Esophagus squamous epithelium (tissue), 5 donors: ENCODE results near the gene ARHGAP42. TPM values are rescaled to one million over a fixed set of nuclear protein-coding genes. Genes with fewer than 3 reads are reported as not detected.
"Not testable (repeated sequence)": the region's sequence is repeated elsewhere in the genome, so short reads cannot be mapped to it uniquely, and the experiment has no call there.

Source experiments
- DNase-seq: peaks from one replicate; lab custom pipeline; 2025; lab: John Stamatoyannopoulos, UW
- H3K27ac ChIP-seq, 4 donors: fragments of 200-600 bp; sonication (generic); one replicate each; pipeline ENCODE4 v1.5.1; 2016 to 2019; ENCODE audit warnings: mild to moderate bottlenecking in 1 of 4
- H3K27me3 ChIP-seq, 4 donors: fragments of 200-600 bp; sonication (generic); 1 replicate in 3 of 4; 2 replicates in 1 of 4; pipeline versions ENCODE4 v1.5.1 to v1.6.0; 2017 to 2021; ENCODE audit warnings: antibody characterized with exemption in 1 of 4
- H3K36me3 ChIP-seq, 3 donors: fragments of 200-600 bp; sonication (generic); one replicate each; pipeline ENCODE4 v1.5.1; 2016 to 2019
- H3K4me1 ChIP-seq, 3 donors: fragments of 200-600 bp; sonication (generic); one replicate each; pipeline ENCODE4 v1.5.1; 2017 to 2019
- H3K4me3 ChIP-seq, 4 donors: fragments of 200-600 bp; sonication (generic); 1 replicate in 3 of 4; 2 replicates in 1 of 4; pipeline ENCODE4 v1.5.1; 2016 to 2019; ENCODE audit warnings: mild to moderate bottlenecking in 2 of 4, moderate library complexity in 1 of 4
- H3K9me3 ChIP-seq, 3 donors: fragments of 200-600 bp; sonication (generic); one replicate each; pipeline ENCODE4 v1.5.1; 2016 to 2019
- CTCF ChIP-seq, 6 experiments: fragments of 450-650 bp in 4 of 6; fragments of 200-600 bp in 2 of 6; sonication (generic) in 2 of 6; IDR thresholded peaks; one replicate each; pipeline ENCODE4 v1.5.1; 2016 to 2019; ENCODE audit warnings: antibody characterized with exemption in 6 of 6, mild to moderate bottlenecking in 4 of 6, moderate library complexity in 4 of 6
- POLR2A ChIP-seq, 4 donors: fragments of 450-650 bp; IDR thresholded peaks; one replicate each; pipeline ENCODE4 v1.6.1; 2017; ENCODE audit warnings: antibody characterized with exemption in 4 of 4, mild to moderate bottlenecking in 4 of 4, moderate library complexity in 3 of 4
- WGBS, 2 donors: methylation state at CpG; one replicate each; pipeline ENCODE4 v1.1.5; 2018; 5-methylcytosine and 5-hydroxymethylcytosine counted together
- intact Hi-C: fragments of 100-400 bp; cut with DNase I; formaldehyde crosslinking; loops from one replicate; pipeline ENCODE4 v1.15.0; 2022
- total RNA-seq, 4 donors: library from RNA; depleted of rRNA; stranded (reverse); fragments of >200 nt; gene quantifications; one replicate each; pipeline ENCODE4 v1.1.0, GENCODE V29; 2016
- donor health status: DM: yes; HTN: yes; CAD: no.

ARHGAP42 gene
- total RNA-seq, 4 donors from 2014 or later: 3.5 to 10.1 (median 6.4) TPM

GRCh38 chr11:100739666-100740065 lies 52.6 kb downstream of the ARHGAP42 start:
- H3K9me3 ChIP-seq: no peaks in the 10 kb centered on the region
- H3K4me1 ChIP-seq: peaks cover 3 to 24% (median 3%) of the 10 kb centered on the region in 3 donors
- no peaks in the 10 kb centered on the region for H3K27me3 ChIP-seq
- intact Hi-C loops: no loop called here
- H3K36me3 ChIP-seq: no peaks in the 10 kb centered on the region
- WGBS, 2 donors: 73 to 76% methylated on average over 3 of the region's 3 CpGs
- no peak overlapping the region for H3K27ac ChIP-seq
- H3K4me3 ChIP-seq: no peak overlapping the region
- TF ChIP-seq POLR2A (IDR thresholded peaks at IDR 0.05) (no peak), CTCF (IDR thresholded peaks at IDR 0.05) (no peak)
- DNase-seq: no peak

GRCh38 chr11:100740440-100740839 lies 53.4 kb downstream of the ARHGAP42 start:
- no peak overlapping the region for H3K4me3 ChIP-seq
- 14 to 26% methylated on average over 2 of the region's 2 CpGs for WGBS, 2 donors
- no peaks in the 10 kb centered on the region for H3K9me3 ChIP-seq
- H3K27ac ChIP-seq: no peak overlapping the region
- peaks cover 3 to 24% (median 3%) of the 10 kb centered on the region in 3 donors for H3K4me1 ChIP-seq
- TF ChIP-seq POLR2A (IDR thresholded peaks at IDR 0.05) (no peak), CTCF (IDR thresholded peaks at IDR 0.05) (no peak)
- H3K27me3 ChIP-seq: no peaks in the 10 kb centered on the region
- intact Hi-C loops: no loop called here
- H3K36me3 ChIP-seq: no peaks in the 10 kb centered on the region
- DNase-seq: no peak

- no peaks in the 10 kb centered on the region for H3K9me3 ChIP-seq
- no peaks in the 10 kb centered on the region for H3K36me3 ChIP-seq
- H3K4me1 ChIP-seq: peaks cover 3 to 24% (median 3%) of the 10 kb centered on the region in 3 donors
- no peak for DNase-seq
- H3K27me3 ChIP-seq: no peaks in the 10 kb centered on the region
- no peak overlapping the region for H3K27ac ChIP-seq
- intact Hi-C loops: no loop called here
- TF ChIP-seq POLR2A (IDR thresholded peaks at IDR 0.05): no peak
- TF ChIP-seq CTCF (IDR thresholded peaks at IDR 0.05): no peak
- H3K4me3 ChIP-seq: no peak overlapping the region
- 75% methylated on average over 5 of the region's 5 CpGs for WGBS, 2 donors
These were observed 55.0 kb downstream of the ARHGAP42 start for GRCh38 chr11:100741866-100742625.

GRCh38 chr11:100746448-100746847 lies 59.4 kb downstream of the ARHGAP42 start:
- H3K4me3 ChIP-seq: no peak overlapping the region
- H3K27ac ChIP-seq: no peak overlapping the region
- no peak for DNase-seq
- 82 to 90% methylated on average over 4 to 6 of the region's 6 CpGs for WGBS, 2 donors
- H3K9me3 ChIP-seq: peaks cover 0 to 17% (median 15%) of the 10 kb centered on the region in 3 donors
- H3K36me3 ChIP-seq: peaks cover 0 to 9% (median 0%) of the 10 kb centered on the region in 3 donors
- H3K4me1 ChIP-seq: peaks cover 0 to 13% (median 3%) of the 10 kb centered on the region in 3 donors
- intact Hi-C loops: no loop called here
- H3K27me3 ChIP-seq: no peaks in the 10 kb centered on the region
- TF ChIP-seq POLR2A (IDR thresholded peaks at IDR 0.05): no peak
- no peak for TF ChIP-seq CTCF (IDR thresholded peaks at IDR 0.05)

- H3K36me3 ChIP-seq: peaks cover 0 to 9% (median 0%) of the 10 kb centered on the region in 3 donors
- H3K27ac ChIP-seq: no peak overlapping the region
- no peaks in the 10 kb centered on the region for H3K27me3 ChIP-seq
- TF ChIP-seq CTCF (IDR thresholded peaks at IDR 0.05) (no peak), POLR2A (IDR thresholded peaks at IDR 0.05) (no peak)
- WGBS, 2 donors: 34 to 36% methylated on average over 4 of the region's 4 CpGs
- peaks cover 0 to 17% (median 15%) of the 10 kb centered on the region in 3 donors for H3K9me3 ChIP-seq
- intact Hi-C loops: no loop called here
- H3K4me1 ChIP-seq: peaks cover 0 to 26% (median 0%) of the 10 kb centered on the region in 3 donors
- no peak overlapping the region for H3K4me3 ChIP-seq
- no peak for DNase-seq
These were observed 61.1 kb downstream of the ARHGAP42 start for GRCh38 chr11:100748153-100748552.

GRCh38 chr11:100749887-100750565 lies 62.9 kb downstream of the ARHGAP42 start:
- Histone ChIP-seq H3K9me3 (peaks cover 0 to 17% (median 15%) of the 10 kb centered on the region in 3 donors), H3K4me1 (peaks cover 0 to 28% (median 0%) of the 10 kb centered on the region in 3 donors)
- H3K36me3 ChIP-seq, DNase-seq, H3K27me3 ChIP-seq, H3K27ac ChIP-seq, H3K4me3 ChIP-seq, intact Hi-C loops: not testable (repeated sequence)
- 89% methylated on average over 10 of the region's 10 CpGs for WGBS, 2 donors

- WGBS, 2 donors: 80 to 83% methylated on average over 7 of the region's 7 CpGs
- H3K4me1 ChIP-seq: peaks cover 0 to 28% (median 0%) of the 10 kb centered on the region in 3 donors
- H3K27me3 ChIP-seq, DNase-seq, H3K27ac ChIP-seq, H3K36me3 ChIP-seq, intact Hi-C loops, H3K4me3 ChIP-seq: not testable (repeated sequence)
- H3K9me3 ChIP-seq: peaks cover 0 to 17% (median 15%) of the 10 kb centered on the region in 3 donors
These were observed 63.4 kb downstream of the ARHGAP42 start for GRCh38 chr11:100750566-100750891.
